GM12874 (cell line): ENCODE data around the gene CBX3.

Experiments used
- TF ChIP-seq, protein P1 (sequence below): IDR thresholded peaks from 2 replicates; pipeline ENCODE4 v1.5.1; 2011; ENCODE audit warnings: low read depth, mild to moderate bottlenecking, control low read depth, low read length, moderate library complexity; ENCODE audit not compliant: insufficient read depth

Gene CBX3

DNA sequence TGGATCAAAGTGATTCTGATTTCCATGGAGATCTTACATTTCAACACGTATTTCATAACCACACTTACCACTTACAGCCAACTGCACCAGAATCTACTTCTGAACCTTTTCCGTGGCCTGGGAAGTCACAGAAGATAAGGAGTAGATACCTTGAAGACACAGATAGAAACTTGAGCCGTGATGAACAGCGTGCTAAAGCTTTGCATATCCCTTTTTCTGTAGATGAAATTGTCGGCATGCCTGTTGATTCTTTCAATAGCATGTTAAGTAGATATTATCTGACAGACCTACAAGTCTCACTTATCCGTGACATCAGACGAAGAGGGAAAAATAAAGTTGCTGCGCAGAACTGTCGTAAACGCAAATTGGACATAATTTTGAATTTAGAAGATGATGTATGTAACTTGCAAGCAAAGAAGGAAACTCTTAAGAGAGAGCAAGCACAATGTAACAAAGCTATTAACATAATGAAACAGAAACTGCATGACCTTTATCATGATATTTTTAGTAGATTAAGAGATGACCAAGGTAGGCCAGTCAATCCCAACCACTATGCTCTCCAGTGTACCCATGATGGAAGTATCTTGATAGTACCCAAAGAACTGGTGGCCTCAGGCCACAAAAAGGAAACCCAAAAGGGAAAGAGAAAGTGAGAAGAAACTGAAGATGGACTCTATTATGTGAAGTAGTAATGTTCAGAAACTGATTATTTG, 16.3 kb upstream of the CBX3 start:
- TF ChIP-seq, protein P1, sequence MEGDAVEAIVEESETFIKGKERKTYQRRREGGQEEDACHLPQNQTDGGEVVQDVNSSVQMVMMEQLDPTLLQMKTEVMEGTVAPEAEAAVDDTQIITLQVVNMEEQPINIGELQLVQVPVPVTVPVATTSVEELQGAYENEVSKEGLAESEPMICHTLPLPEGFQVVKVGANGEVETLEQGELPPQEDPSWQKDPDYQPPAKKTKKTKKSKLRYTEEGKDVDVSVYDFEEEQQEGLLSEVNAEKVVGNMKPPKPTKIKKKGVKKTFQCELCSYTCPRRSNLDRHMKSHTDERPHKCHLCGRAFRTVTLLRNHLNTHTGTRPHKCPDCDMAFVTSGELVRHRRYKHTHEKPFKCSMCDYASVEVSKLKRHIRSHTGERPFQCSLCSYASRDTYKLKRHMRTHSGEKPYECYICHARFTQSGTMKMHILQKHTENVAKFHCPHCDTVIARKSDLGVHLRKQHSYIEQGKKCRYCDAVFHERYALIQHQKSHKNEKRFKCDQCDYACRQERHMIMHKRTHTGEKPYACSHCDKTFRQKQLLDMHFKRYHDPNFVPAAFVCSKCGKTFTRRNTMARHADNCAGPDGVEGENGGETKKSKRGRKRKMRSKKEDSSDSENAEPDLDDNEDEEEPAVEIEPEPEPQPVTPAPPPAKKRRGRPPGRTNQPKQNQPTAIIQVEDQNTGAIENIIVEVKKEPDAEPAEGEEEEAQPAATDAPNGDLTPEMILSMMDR = no peak

DNA sequence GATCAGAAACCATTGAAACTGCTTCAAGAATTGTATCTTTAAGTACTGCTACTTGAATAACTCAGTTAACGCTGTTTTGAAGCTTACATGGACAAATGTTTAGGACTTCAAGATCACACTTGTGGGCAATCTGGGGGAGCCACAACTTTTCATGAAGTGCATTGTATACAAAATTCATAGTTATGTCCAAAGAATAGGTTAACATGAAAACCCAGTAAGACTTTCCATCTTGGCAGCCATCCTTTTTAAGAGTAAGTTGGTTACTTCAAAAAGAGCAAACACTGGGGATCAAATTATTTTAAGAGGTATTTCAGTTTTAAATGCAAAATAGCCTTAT, 15.7 kb upstream of the CBX3 start:
- TF ChIP-seq, protein P1 = no peak

DNA sequence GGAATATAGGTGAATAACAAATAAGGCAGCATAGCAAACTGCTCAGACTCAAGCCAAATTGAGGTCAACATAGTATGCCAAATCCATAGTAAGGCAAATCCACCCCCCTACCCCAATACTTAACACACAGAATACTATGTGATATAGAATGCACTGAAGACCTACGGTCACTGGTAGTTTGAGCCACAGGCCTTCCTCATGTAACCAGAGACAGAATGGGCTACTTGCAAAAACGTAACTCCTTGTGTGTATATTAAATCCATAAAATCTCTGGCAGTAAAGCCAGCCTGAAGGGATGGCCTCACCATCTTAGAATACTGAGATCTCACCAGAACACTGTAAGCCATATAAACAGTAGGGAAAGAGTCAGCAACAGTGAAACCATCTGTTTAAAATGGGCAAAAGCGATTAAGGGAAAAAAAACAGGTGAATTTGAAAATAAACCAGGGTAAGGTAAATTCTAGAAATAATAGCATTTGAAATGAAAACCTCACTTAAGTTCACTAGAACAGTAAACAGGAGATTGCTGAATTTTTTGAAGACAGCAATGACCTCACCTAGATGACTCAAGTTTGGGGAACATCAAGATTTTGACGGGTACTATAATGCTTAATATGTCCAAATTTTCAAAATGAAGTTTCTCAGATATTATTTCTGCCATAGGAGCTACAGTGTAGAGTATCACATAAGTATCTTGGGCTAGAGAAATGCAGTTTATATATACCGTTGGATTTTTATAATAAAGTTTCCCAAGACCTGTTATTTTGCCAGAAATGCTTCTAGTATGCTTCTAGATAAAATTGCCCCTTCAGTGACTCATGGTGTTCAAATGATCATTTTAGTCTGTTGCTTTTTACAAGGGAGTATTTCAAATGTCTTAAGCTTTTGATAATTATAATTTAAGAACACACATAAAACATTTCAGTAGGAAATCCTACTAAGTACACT, 14.9 kb upstream of the CBX3 start:
- TF ChIP-seq, protein P1 = no peak

DNA sequence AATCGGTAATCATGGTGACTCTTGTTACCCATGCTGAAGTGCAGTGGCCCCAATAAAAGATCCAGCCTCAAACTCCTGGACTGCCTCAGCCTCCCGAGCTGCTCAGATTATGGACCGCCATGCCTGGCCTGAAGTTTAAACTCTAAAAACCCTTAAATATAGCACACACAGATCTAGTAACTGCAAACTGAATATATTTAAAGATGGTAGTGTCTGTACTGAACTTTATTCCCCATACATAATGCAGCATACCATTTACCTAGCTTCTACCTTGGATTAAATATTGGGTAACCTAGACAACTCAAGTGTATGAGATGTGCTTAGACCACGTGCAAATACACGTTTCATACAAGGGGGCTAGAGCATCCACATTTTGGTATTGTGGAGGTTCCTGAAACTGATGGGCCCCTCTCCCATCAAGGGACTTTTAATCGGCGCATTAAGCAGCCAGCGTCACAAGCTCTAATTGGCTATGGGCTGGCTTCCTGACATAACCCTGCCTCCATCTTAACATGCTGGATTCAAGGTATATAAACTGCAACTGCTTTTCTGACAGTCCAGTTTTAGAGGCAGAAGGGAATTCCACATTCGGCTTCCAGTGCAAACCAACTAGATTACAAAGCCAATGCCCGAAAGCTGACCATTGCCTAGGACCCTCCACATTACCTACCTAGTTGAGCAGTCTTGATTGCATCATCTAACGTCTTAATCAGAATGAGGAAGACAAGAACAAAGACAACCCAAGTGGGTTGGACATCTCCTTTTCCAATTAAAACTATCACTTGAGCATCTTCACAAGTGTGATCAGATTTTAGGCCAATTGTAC, 14.0 kb upstream of the CBX3 start:
- TF ChIP-seq, protein P1 = no peak

DNA sequence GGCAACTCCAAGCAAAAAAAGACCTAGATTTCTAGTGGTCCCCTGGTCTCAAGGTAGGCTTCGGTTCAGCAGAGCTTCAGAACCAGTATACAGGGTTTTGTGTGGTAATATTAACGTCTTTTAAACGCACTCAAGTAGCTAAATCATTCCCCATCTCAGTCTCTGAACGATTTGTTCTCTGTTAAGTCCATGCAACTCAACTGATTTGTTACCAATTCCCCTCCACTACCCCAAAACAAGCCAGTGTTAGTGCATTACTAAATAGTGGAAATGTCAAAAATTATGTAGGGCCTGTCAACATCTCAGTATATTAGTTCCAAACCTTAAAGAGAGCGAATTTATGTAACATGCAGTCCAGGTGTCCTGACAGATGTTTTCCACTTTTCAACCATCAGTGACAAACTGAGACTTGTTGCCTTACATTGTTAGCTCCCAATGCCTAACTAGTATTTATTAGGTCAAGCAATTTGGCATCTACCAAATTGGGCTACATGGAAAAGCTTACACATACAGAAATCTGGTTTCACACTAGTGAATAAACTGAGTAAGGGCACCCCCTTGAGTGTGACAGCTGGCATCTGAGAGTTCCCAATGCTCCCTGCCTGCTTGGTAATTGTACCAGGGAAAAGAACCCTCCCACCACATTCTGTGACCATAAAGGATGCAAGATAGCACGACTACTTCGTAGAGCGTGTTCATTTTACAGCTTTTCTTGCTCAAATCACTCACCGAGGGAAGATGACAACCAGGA, 13.2 kb upstream of the CBX3 start:
- TF ChIP-seq, protein P1 = no peak

DNA sequence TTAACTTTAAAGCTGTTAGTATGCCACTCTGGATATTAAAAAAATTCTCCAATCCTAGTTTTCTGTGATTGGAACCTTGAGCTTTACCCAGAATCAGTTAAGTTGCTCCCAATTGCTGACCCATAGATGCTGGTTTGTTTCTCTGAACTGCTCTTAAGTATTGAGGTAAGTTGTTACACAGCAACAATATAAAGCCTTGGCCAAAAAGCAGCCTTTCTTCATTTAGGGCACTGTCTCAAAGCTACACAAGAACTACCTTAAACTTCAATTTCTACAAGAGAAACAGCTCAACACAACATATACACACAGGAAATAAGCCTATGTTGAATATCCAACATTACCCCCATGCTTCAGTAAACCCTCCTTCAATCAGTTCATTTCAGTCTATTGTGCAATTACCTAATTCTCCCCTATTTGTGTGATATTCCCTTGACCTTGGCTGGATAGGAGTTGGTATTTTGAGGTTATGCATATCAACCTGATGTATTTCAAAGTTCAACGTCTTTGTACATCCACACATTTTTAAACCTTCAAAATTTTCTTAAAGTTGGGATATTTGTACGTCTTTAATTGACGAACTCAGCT, 12.5 kb upstream of the CBX3 start:
- TF ChIP-seq, protein P1 = no peak
